Measurements from ENCODE around the gene SPINK8.

DNA sequence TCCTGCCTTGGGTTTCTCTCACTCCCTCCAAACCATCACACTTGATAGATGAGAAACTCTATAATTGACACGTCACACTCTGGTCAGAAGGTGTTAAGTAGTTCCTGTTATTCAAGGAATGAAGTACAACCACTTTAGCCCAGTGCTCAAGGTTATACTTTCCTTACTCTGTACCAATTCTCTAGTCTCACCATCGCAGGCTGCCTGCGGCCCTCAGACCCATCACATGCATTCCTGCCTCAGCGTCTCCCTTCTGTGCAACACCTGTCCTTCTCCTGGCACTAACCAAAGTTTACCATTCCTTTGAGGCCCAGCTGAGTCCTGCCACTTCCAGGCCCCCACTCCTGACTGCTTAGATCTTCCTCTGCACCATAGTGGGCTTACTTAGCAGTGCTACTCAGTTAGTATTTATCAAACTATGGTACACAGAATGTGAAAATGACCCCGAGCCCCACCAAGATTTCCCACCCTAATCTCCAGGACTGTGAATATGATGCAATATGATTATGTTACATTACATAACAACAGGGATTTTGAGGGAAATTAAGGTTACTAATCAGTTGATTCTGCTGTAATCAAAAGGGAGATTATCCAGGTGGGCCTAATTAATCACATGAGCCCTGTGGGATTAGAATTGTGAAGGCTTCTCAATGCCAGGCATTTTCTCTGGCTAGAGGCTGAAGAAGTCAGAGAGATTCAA is 36.2 kb downstream of the SPINK8 start:
- TF ChIP-seq, protein P1, sequence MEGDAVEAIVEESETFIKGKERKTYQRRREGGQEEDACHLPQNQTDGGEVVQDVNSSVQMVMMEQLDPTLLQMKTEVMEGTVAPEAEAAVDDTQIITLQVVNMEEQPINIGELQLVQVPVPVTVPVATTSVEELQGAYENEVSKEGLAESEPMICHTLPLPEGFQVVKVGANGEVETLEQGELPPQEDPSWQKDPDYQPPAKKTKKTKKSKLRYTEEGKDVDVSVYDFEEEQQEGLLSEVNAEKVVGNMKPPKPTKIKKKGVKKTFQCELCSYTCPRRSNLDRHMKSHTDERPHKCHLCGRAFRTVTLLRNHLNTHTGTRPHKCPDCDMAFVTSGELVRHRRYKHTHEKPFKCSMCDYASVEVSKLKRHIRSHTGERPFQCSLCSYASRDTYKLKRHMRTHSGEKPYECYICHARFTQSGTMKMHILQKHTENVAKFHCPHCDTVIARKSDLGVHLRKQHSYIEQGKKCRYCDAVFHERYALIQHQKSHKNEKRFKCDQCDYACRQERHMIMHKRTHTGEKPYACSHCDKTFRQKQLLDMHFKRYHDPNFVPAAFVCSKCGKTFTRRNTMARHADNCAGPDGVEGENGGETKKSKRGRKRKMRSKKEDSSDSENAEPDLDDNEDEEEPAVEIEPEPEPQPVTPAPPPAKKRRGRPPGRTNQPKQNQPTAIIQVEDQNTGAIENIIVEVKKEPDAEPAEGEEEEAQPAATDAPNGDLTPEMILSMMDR (IDR thresholded peaks at IDR 0.05): no peak
- TF ChIP-seq POLR2A (IDR thresholded peaks at IDR 0.05; ENCODE audit: low read depth): no peak

Measured in esophagus muscularis mucosa (tissue), 3 donors.